Measurements from ENCODE around the gene APBB2.

APBB2 gene

GRCh38 chr4:41214136-41214824 is at the start of gene APBB2:
TSS of gene APBB2 (minus strand) at chr4:41214542. CDS start at chr4:41033254, 181,288 bp downstream.
- FAIRE-seq, result no peak

- FAIRE-seq, result no peak
Measured at GRCh38 chr4:41262198-41262597, 47.9 kb upstream of the APBB2 start.

- FAIRE-seq, result no peak
Measured at GRCh38 chr4:41260116-41260733, 45.9 kb upstream of the APBB2 start.

GRCh38 chr4:41258783-41259182 is 44.4 kb upstream of the APBB2 start:
- FAIRE-seq, result no peak

- no peak for FAIRE-seq
Measured at GRCh38 chr4:41257906-41258305, 43.6 kb upstream of the APBB2 start.

DNA sequence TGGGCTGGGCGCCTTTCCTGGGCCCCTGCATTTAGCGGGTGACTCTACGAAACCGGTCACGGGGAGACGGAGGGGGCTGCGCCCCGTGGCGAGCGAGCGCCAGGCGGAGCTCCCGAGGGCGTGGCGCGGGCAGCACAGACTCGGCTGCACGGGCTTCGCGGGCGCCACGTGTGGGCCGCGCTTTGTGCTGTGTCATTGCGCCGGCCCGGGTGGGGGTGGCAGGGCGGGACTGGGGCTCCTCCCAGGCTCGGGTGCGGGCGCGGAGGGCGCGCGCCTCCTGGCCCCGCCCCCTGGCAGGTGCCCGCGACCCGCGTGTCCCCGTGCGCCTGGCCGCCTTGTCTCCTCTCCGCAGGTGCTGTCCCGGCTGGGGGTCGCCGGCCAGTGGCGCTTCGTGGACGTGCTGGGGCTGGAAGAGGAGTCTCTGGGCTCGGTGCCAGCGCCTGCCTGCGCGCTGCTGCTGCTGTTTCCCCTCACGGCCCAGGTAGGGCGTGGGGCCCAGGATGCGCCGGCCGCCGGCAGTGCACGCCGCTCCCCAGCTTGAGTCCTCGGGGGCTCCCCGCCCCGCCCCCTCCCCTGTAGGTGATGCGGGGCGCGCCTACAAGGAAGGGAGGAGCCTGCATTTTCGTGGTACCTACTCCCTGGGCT is 43.0 kb upstream of the APBB2 start:
- no peak for FAIRE-seq

GRCh38 chr4:41256740-41257256 is 42.5 kb upstream of the APBB2 start, which contains the start of gene UCHL1:
TSS of gene UCHL1 (plus strand) at chr4:41256928. CDS start at chr4:41256977, 49 bp downstream.
- FAIRE-seq, result no peak

DNA sequence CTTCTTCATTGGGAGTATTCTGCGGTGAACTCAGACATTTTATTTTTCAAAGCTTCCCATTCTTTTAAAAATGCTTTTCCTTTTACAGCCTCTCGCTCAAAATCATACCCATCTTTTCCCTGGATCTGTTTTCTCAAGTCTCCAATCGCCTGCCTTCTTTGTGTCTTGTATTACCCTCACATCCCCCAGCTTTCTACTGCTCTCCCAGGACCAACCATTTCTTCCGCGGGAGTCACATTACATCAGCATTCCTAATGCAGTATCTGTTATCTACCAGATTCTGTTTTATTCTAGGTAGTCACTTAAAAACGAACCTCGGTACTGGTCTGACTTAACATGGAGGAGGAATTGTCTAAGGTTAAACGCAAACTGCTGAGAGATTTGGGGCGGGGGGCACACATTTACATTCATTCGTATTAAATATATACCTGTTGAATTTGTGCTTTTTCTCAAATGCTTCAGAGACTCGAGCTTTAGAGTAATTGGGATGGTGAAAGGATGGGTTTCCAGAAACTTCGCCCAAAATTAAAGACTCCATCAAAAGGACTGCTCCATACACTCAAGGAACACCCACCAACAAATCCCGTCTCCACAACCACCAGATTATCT is 41.9 kb upstream of the APBB2 start:
- no peak for FAIRE-seq

DNA sequence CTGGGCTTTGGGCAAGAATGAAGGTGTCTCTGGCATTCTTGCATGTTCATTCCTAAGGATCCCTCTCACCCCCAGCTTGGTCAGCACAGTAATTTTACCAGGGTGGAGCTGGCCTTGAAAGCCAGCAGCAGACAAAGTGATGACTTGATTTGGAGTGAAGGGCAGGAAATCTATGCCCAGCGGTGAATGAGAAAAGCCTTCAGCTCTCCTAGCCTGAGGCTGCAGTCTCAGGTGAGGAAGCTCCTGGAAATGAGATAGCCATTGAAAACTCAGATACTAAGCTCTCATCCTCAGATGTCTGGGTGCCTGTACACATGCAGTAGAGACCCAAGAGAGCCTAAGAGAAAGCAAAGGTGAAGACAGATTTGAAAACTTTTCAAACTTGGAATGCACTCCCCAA is 31.6 kb upstream of the APBB2 start:
- no peak for FAIRE-seq

DNA sequence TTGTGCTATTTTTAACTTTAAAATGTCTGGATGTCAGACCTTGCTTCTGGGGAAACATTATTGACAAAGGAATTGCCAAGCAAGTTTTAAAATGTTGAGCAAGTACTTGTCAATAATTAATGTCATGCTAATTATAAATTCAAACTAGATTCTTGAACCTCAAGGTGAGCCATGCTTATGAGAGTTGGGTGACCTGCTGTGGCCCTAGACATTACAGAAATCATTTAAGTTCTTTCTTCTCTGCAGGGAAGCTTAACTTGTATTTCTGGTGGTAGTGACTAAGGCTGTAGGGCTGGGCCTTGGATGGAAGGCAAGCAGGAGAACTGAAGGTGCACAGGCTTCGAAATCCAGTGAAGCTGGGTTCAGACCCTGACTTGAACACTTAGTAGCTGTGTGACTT is 27.6 kb upstream of the APBB2 start:
- FAIRE-seq, result no peak

GRCh38 chr4:41236508-41236907 is 22.2 kb upstream of the APBB2 start:
- FAIRE-seq, result no peak

DNA sequence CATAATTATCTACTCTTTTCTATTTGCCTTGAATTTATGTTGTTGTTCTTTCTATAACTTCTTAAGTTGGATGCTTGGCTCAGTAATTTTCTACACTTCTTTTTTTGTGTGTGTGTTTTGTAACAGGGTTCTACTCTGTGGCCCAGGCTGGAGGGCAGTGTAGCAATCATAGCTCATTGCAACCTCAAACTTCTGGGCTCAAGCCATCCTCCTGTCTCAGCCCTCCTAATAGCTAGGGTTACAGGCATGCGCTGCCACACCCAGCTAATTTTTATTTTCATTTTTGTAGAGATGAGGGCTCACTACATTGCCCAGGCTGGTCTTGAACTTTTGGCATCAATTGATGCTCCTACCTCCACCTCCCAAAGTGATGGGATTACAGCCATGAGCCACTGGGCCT is 21.7 kb upstream of the APBB2 start:
- FAIRE-seq, result no peak

- no peak for FAIRE-seq
Measured at GRCh38 chr4:41232856-41233255, 18.5 kb upstream of the APBB2 start.

DNA sequence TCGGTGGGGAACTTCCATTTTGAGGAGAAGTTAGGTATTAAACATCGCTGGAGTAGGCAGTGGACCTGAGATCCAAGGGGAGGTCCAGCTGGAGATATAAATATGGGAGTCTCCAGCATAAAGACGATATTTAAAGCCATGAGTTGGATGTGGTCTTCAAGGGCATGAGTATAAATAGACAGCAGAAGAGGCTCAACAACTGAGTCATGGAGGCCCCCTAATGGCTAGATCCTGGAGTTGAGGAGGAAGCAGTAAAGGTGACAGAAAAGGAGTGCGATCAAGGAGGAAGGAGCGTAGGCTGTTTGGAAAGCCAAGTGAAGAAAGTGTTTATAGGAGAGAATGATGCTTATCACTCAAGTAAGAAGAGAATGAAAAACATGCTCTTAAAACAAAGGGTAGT is 18.1 kb upstream of the APBB2 start:
- no peak for FAIRE-seq

DNA sequence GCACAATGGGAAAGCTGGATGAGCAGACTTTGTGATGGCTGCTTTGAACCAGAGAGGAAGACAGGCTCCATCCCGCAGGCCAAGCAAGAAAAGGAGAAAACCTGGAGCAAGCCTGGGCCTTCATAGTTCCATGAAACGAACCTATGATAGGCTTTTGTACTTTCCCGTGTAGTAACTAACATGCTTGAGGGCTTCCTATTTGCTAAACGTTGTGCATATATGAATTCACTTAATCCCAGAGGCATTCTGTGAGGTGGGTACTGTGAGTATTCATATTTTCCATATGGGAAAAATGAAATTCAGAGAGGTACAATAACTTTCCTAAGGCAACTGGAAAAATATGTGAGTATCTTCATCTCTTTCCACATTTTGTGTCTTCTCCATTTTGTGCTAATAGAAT is 13.6 kb upstream of the APBB2 start:
- FAIRE-seq, result no peak

DNA sequence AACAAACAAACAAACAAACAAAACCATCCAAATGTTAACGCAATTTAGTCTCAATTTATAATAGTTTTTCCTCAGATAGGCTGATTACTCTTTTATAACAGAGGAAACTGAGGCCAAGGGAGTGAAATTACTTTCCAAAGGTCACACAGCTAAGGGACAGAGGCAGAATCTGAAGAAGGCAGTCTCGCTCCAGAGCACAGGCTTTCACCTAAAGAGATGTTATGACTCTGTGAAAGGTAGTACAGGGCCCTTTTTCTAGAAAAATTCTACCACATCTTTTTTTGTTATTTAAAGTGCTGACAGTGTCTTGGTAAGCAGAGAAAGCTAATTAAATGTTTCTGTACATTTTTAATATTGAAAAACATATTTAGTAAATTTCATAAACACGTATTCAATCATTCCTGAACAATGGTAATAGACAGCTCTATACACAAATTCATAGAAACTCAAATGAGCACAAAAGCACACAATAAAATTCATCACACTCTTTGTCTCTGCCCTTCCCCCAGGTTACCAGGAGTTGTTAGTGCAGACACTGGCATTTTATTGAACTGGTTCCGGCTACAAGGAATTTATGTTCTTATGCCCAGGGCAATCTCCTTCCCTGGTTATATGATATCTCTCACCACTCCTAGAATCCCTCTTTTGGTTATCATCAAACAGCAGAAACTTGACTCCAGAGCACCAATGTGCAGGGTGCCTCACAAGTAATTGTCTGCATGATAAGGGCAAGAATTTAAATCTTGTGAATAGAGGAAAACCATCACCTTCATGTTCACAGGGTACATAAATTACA is 7.7 kb upstream of the APBB2 start:
- FAIRE-seq, result no peak

DNA sequence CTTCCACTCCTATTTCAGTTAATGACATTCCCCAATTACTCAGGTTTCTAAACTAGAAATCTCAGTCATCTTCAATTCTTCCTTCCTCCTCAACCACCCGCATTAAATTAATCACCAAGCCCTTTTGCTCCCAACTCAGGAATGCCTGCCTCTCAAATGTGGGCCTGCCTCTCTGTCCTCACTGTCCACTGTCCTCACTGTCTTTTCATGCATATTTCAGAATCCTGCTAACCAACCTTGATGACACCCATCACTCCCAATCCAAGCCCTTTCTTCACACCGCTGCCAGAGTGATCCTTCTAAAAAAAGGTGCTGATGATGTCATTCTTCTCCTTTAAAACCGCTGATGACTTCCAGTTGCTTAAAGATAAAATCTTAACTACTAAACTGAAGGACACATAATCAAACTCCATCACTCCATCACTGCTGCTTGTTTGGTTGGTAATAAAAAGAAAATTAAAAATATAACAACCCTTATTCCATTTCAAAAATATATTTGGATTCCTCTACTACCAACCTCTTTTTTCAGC is 5.1 kb upstream of the APBB2 start:
- FAIRE-seq, result no peak

GRCh38 chr4:41218703-41219102 is 4.4 kb upstream of the APBB2 start:
- FAIRE-seq, result no peak

DNA sequence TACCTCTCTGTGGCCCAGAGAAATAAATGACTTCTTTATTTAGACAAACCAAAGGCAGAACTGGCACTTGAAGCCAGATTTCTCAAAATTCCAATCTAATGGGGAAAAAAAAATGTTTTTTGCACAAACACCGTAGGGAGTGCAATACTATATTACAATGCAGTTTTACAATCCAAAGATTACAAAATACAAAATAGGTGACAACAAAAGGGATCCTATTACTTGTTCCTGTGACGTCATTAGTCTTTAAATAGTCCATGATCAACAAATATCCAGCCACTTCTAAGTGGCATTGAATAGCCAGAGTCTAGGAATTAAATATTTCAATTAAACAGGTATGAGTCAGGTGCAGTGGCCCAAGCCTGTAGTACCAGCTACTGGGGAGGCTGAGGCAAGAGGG is 3.0 kb upstream of the APBB2 start:
- no peak for FAIRE-seq

- FAIRE-seq, result no peak
Measured at GRCh38 chr4:41217020-41217333, 2.6 kb upstream of the APBB2 start.

DNA sequence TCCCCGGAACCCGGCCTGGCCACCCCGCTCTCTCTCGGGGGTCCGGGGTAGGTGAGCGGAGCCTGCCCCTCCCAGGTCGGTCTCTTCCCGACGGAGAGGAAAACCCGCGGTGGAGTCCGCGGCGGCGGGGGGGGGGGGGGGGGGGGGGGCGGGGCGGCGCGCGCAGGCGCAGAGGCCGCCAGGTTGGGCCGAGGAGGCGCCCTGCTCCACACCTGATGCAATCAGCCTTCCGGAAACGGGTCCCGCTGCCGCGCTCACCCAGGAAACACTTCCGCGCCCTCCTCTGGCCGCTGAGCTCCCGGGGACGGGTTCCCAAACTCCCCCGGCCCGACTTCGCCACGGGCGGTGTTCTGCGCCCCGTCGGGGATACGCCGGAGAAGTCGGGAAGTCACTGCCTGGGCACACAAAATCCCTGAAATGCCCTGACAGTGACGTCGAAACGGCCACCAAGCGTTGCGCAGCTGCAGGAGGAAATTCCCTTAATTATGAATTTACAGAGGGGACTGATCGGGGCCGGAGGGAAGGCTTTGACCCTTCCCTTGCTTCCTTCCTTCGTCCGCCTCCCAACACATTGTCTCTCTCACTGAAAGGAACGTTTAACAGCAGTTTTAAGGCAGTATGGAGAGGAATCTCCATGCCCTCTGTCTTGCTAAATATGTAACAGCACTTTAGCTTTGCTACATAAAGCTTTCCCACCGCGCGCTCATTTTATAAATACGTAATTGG is 2.1 kb upstream of the APBB2 start:
- FAIRE-seq, result no peak

DNA sequence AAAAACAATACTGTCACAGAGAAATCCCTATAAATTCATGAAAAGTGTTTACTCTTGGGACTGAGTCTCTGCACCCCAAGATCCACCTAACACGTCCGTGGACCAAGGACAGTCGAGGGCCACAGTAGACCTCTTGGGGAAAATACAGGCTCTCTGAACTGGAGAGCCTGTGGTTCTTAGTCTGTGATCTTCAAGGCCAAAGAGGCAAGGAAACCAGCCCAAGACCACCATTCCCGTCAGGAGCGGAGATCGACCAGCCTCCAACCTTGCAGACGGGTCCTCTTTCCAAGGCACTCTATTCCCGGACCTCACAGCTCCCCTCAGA is 1.6 kb upstream of the APBB2 start:
- no peak for FAIRE-seq

Measured in colon (tissue), 2 donors.